H1 (cell line): ENCODE results near the gene CHST8. TPM values are rescaled to one million over a fixed set of nuclear protein-coding genes. Genes with fewer than 3 reads are reported as not detected.

Experiments used
- CTCF ChIA-PET: fragments of 300-600 bp; sonication (Branson Sonifier 250); formaldehyde crosslinking; loops from one replicate; lab custom pipeline; 2021; ENCODE audit not compliant: partially characterized antibody; lab: Charles Lee
- POLR2A ChIA-PET: fragments of 300-600 bp; sonication (Branson Sonifier 250); formaldehyde crosslinking; loops from one replicate; lab custom pipeline; 2021; ENCODE audit warnings: inconsistent platforms; ENCODE audit not compliant: partially characterized antibody; lab: Charles Lee
- DNase-seq, 2 experiments: peaks; one replicate each; pipeline versions ENCODE4 v3.0.0 to v3.0.0-alpha.2; 2010 to 2022; ENCODE audit warnings: low spot score in 2 of 2, low read depth in 1 of 2, mixed read lengths in 1 of 2
- FAIRE-seq: peaks from 2 replicates; lab custom pipeline; 2011; peaks lifted over from hg19 to GRCh38; lab: Jason Lieb, UNC
- H2AFZ ChIP-seq: 2 replicates; pipeline ENCODE4 v1.8.1; 2012; ENCODE audit warnings: low read length, inconsistent platforms
- H2AK5ac ChIP-seq: 2 replicates; pipeline ENCODE4 v1.6.1; 2013; ENCODE audit warnings: low read depth, low read length
- H2BK120ac ChIP-seq: replicated peaks from 2 replicates; pipeline ENCODE3; 2013; ENCODE audit warnings: low read depth, low read length, inconsistent platforms
- H2BK12ac ChIP-seq: 2 replicates; pipeline ENCODE4 v1.6.1; 2013; ENCODE audit warnings: low read depth, low read length
- H2BK15ac ChIP-seq: 2 replicates; pipeline ENCODE4 v1.6.1; 2013; ENCODE audit warnings: low read length
- H2BK20ac ChIP-seq: 2 replicates; pipeline ENCODE4 v1.6.1; 2013; ENCODE audit warnings: low read length
- H2BK5ac ChIP-seq: 2 replicates; pipeline ENCODE4 v1.6.1; 2013; ENCODE audit warnings: low read depth, low read length
- H3K14ac ChIP-seq: 2 replicates; pipeline ENCODE4 v1.6.1; 2013; ENCODE audit warnings: inconsistent platforms; ENCODE audit not compliant: insufficient read length
- H3K18ac ChIP-seq: 2 replicates; pipeline ENCODE4 v1.6.1; 2013; ENCODE audit warnings: low read length; ENCODE audit errors: extremely low read depth
- H3K23ac ChIP-seq: 2 replicates; pipeline ENCODE4 v1.6.1; 2013; ENCODE audit warnings: inconsistent platforms; ENCODE audit not compliant: insufficient read length
- H3K23me2 ChIP-seq: 2 replicates; pipeline ENCODE4 v1.6.1; 2013; ENCODE audit warnings: low read depth, low read length
- H3K27ac ChIP-seq: 2 replicates; pipeline ENCODE4 v1.6.1; 2011; ENCODE audit warnings: low read depth, low read length, inconsistent platforms
- H3K27me3 ChIP-seq, 4 experiments: replicated peaks in 1 of 4; 1 replicate in 1 of 4; 2 replicates in 3 of 4; pipeline versions ENCODE4 v1.6.1 to v1.8.1; 2011 to 2013; ENCODE audit warnings: low read length in 3 of 4, mild to moderate bottlenecking in 3 of 4, inconsistent platforms in 2 of 4, mixed read lengths in 2 of 4, moderate library complexity in 1 of 4; ENCODE audit not compliant: control insufficient read depth in 3 of 4, insufficient read depth in 3 of 4; ENCODE audit errors: extremely low read depth in 1 of 4
- H3K36me3 ChIP-seq, 4 experiments: 2 replicates each; pipeline versions ENCODE4 v1.6.1 to v1.8.1; 2011 to 2013; ENCODE audit warnings: mild to moderate bottlenecking in 4 of 4, low read length in 3 of 4, moderate library complexity in 2 of 4, control low read depth in 1 of 4, inconsistent platforms in 1 of 4; ENCODE audit not compliant: insufficient read depth in 4 of 4, control insufficient read depth in 2 of 4
- H3K4ac ChIP-seq: replicated peaks from 2 replicates; pipeline ENCODE3; 2013; ENCODE audit warnings: low read length, low read depth, mixed read lengths, inconsistent platforms; ENCODE audit not compliant: insufficient read length
- H3K4me1 ChIP-seq, 4 experiments: replicated peaks in 1 of 4; 1 replicate in 1 of 4; 2 replicates in 3 of 4; pipeline versions ENCODE4 v1.6.1 to v1.8.1; 2011 to 2013; ENCODE audit warnings: low read length in 3 of 4, inconsistent platforms in 2 of 4, mixed read lengths in 1 of 4; ENCODE audit not compliant: insufficient read depth in 4 of 4, control insufficient read depth in 3 of 4
- H3K4me2 ChIP-seq, 2 experiments: 2 replicates each; pipeline versions ENCODE4 v1.6.1 to v1.8.1; 2011 to 2013; ENCODE audit warnings: low read depth in 2 of 2, low read length in 2 of 2, control low read depth in 1 of 2, inconsistent platforms in 1 of 2, mild to moderate bottlenecking in 1 of 2; ENCODE audit not compliant: insufficient read depth in 1 of 2
- H3K4me3 ChIP-seq, 4 experiments: fragments of 200-600, 300-600 bp in 1 of 4; sonication (generic), shearing (Covaris generic), sonication (Bioruptor Twin) in 1 of 4; 2 replicates each; pipeline versions ENCODE4 v1.5.1 to v1.8.1; 2011 to 2016; ENCODE audit warnings: low read length in 4 of 4, low read depth in 3 of 4, control low read depth in 2 of 4, inconsistent platforms in 2 of 4, mild to moderate bottlenecking in 2 of 4, mixed read lengths in 1 of 4, moderate library complexity in 1 of 4; ENCODE audit not compliant: insufficient read depth in 2 of 4; ENCODE audit errors: extremely low read depth in 1 of 4
- H3K56ac ChIP-seq: replicated peaks from 2 replicates; pipeline ENCODE3; 2013; ENCODE audit warnings: low read depth, mild to moderate bottlenecking, mixed read lengths, low read length, inconsistent platforms; ENCODE audit not compliant: insufficient read length
- H3K79me1 ChIP-seq: 2 replicates; pipeline ENCODE4 v1.6.1; 2013; ENCODE audit warnings: low read depth, low read length, control low read depth
- H3K79me2 ChIP-seq, 2 experiments: 2 replicates each; pipeline versions ENCODE4 v1.6.1 to v1.8.1; 2012 to 2013; ENCODE audit warnings: low read length in 2 of 2, mild to moderate bottlenecking in 2 of 2, inconsistent platforms in 1 of 2; ENCODE audit not compliant: insufficient read depth in 2 of 2, control insufficient read depth in 1 of 2
- H3K9ac ChIP-seq, 4 experiments: replicated peaks in 1 of 4; 1 replicate in 1 of 4; 2 replicates in 3 of 4; pipeline versions ENCODE4 v1.6.1 to v1.8.1; 2011 to 2013; ENCODE audit warnings: low read depth in 3 of 4, low read length in 3 of 4, control low read depth in 2 of 4, mild to moderate bottlenecking in 2 of 4, moderate library complexity in 2 of 4, inconsistent platforms in 1 of 4; ENCODE audit errors: extremely low read depth in 1 of 4
- H3K9me3 ChIP-seq, 2 experiments: 2 replicates each; pipeline versions ENCODE4 v1.6.1 to v1.8.1; 2012 to 2013; ENCODE audit warnings: mild to moderate bottlenecking in 2 of 2, moderate library complexity in 2 of 2, control low read depth in 1 of 2, inconsistent platforms in 1 of 2, low read depth in 1 of 2, low read length in 1 of 2, mixed read lengths in 1 of 2; ENCODE audit not compliant: insufficient read depth in 2 of 2
- H4K20me1 ChIP-seq, 2 experiments: replicated peaks in 1 of 2; 2 replicates each; pipeline versions ENCODE3 to v1.8.1; 2011 to 2013; ENCODE audit warnings: inconsistent platforms in 2 of 2, low read length in 2 of 2, mild to moderate bottlenecking in 1 of 2; ENCODE audit not compliant: insufficient read depth in 2 of 2, control insufficient read depth in 1 of 2
- H4K5ac ChIP-seq: 2 replicates; pipeline ENCODE4 v1.6.1; 2013; ENCODE audit warnings: low read length, low read depth, mixed read lengths, inconsistent platforms; ENCODE audit not compliant: insufficient read length
- H4K8ac ChIP-seq: 2 replicates; pipeline ENCODE4 v1.8.0; 2013; ENCODE audit warnings: mild to moderate bottlenecking, moderate library complexity, low read length, inconsistent platforms; ENCODE audit not compliant: insufficient read depth; ENCODE audit errors: extremely low read depth
- H4K91ac ChIP-seq: replicated peaks from 2 replicates; pipeline ENCODE3; 2013; ENCODE audit warnings: low read length, mixed read lengths, inconsistent platforms; ENCODE audit not compliant: insufficient read length
- BACH1 ChIP-seq: IDR thresholded peaks from 2 replicates; pipeline ENCODE4 v1.6.1; 2012; ENCODE audit warnings: low read length, improper control_type of control experiment
- CBX8 ChIP-seq: fragments of 300-800, 300-1000 bp; sonication (generic); IDR thresholded peaks from 2 replicates; pipeline ENCODE4 v1.7.1; 2016; ENCODE audit warnings: low read depth, low read length, borderline replicate concordance
- POLR2A ChIP-seq, 2 experiments: IDR thresholded peaks; 1 replicate in 1 of 2; 2 replicates in 1 of 2; pipeline ENCODE4 v1.6.1; 2011; ENCODE audit warnings: low read depth in 2 of 2, low read length in 2 of 2, mild to moderate bottlenecking in 2 of 2; ENCODE audit errors: control extremely low read depth in 1 of 2
- SAP30 ChIP-seq: fragments of 300-600 bp; sonication (generic); IDR thresholded peaks from 2 replicates; pipeline ENCODE4 v1.7.1; 2012; ENCODE audit warnings: low read length, moderate library complexity, mild to moderate bottlenecking, inconsistent platforms; ENCODE audit not compliant: insufficient read depth, insufficient replicate concordance
- SIN3A ChIP-seq, 2 experiments: IDR thresholded peaks in 1 of 2; conservative IDR thresholded peaks in 1 of 2; 2 replicates each; pipeline ENCODE4 v1.6.1; 2011 to 2012; ENCODE audit warnings: low read length in 2 of 2, improper control_type of control experiment in 1 of 2, low read depth in 1 of 2, mild to moderate bottlenecking in 1 of 2
- SP2 ChIP-seq: IDR thresholded peaks from 2 replicates; pipeline ENCODE4 v1.6.1; 2012; ENCODE audit warnings: mild to moderate bottlenecking, low read length, inconsistent platforms
- WGBS, 2 experiments: shearing (Covaris generic) in 1 of 2; methylation state at CpG; one replicate each; pipeline versions ENCODE4 v1.1.6 to v1.1.7; 2013 to 2015; ENCODE audit warnings: low lambda C conversion rate in 2 of 2, mixed read lengths in 2 of 2, inconsistent platforms in 1 of 2, low coverage in 1 of 2, missing lambda C conversion rate in 1 of 2; ENCODE audit not compliant: insufficient replicate concordance in 2 of 2, insufficient coverage in 1 of 2, insufficient read length in 1 of 2; ENCODE audit errors: extremely low coverage in 1 of 2, missing lambda C conversion rate in 1 of 2; 5-methylcytosine and 5-hydroxymethylcytosine counted together
- polyA plus RNA-seq, 7 experiments: library from polyadenylated mRNA; depleted of rRNA in 3 of 7; stranded (reverse) in 5 of 7; unstranded in 2 of 7; fragments of >200 nt in 5 of 7; fragments of 200-250 nt in 2 of 7; gene quantifications; 1 replicate in 5 of 7; 2 replicates in 1 of 7; 4 replicates in 1 of 7; pipeline versions ENCODE4 v1.2.1 to v1.2.3, GENCODE V29; 2011 to 2013; ENCODE audit warnings: missing spikeins in 2 of 7, mixed read lengths in 2 of 7
- total RNA-seq: library from RNA; stranded (reverse); fragmentation: NEBNext Ultra II Directional; extraction: Animal tissue kit (Norgen Biotek cat#: 25700); gene quantifications from 2 replicates; pipeline ENCODE4 v1.2.1, GENCODE V29; 2021
- TF ChIP-seq, protein P1 (sequence below): IDR thresholded peaks from 2 replicates; pipeline ENCODE4 v1.6.1; 2012; ENCODE audit warnings: inconsistent platforms
- TF ChIP-seq, protein P2 (sequence below), 3 experiments: IDR thresholded peaks; 1 replicate in 2 of 3; 2 replicates in 1 of 3; pipeline versions ENCODE4 v1.5.1 to v1.6.1; 2011; ENCODE audit warnings: low read length in 3 of 3, mild to moderate bottlenecking in 3 of 3, inconsistent platforms in 2 of 3, low read depth in 1 of 3, moderate library complexity in 1 of 3; ENCODE audit not compliant: insufficient read depth in 1 of 3; ENCODE audit errors: control extremely low read depth in 1 of 3
- TF ChIP-seq, protein P3 (sequence below): IDR thresholded peaks from 2 replicates; pipeline ENCODE4 v1.6.1; 2011; ENCODE audit warnings: low read depth, mild to moderate bottlenecking, low read length; ENCODE audit not compliant: insufficient read depth

The CHST8 gene
- total and polyA plus RNA-seq, 2 of the 8 experiments (the other 6 are each of a cell fraction or from before 2014, with no cell fraction given), result 10.8 to 28.2 TPM

DNA sequence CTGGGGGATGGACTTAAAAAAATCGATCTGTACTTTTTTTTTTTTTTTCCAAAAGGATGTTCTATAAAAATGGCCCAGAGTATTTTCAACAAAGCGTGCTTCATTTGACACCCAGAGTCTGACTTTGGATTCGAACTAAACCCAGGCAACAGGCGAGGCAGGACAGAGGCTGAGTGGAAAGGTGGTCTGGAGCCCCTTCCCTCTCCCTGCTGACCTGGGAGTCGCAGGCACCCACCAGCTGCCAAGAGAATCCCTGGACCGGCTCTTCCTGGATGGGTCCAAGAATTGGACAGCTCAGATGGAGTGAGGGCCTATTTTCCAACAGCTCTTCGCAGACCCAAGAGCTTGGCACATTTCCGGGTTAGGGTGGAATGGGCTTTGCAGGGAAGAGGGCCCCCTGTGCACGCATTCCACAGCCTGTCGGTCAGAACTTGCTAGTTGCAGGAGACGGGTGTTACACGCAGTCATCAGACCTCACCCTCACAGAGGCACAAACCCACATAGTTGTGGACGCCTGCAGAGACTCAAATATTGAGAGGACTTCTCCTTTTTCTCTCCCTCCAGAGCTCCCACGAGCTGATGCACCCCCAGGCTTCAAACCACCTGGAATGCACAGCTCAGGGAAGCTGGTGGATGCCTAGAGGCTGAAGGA lies 190.1 kb downstream of the CHST8 start:
- no peak overlapping the region for H2AFZ ChIP-seq
- H2AK5ac ChIP-seq, result no peak overlapping the region
- DNase-seq, result no peak
- no peak overlapping the region for H3K27ac ChIP-seq
- 85% methylated on average over 11 of the region's 14 CpGs; no CpG with 5 or more reads in 1 of the 2 experiments for whole genome bisulfite sequencing, 2 experiments
- no peaks in the 10 kb centered on the region for H3K79me2 ChIP-seq
- no peak overlapping the region for H2BK15ac ChIP-seq
- peaks cover 4 to 24% (median 11%) of the 10 kb centered on the region in 4 experiments; a peak in 6 of 8 replicates for H3K36me3 ChIP-seq
- no peaks in the 10 kb centered on the region for H3K9me3 ChIP-seq
- no peak overlapping the region for H3K56ac ChIP-seq
- no peak overlapping the region for H3K18ac ChIP-seq
- H3K4me3 ChIP-seq, result no peak overlapping the region
- no peak overlapping the region for H3K4me2 ChIP-seq
- POLR2A ChIA-PET, result interaction anchor here (0.9 to 2.8 kb wide), 2 partner anchors 8 to 14 kb away, joined by 3 to 9 read pairs; no protein-coding TSS in a partner anchor
- H3K23me2 ChIP-seq, result no peaks in the 10 kb centered on the region
- H4K91ac ChIP-seq, result no peak overlapping the region
- no peak overlapping the region for H3K23ac ChIP-seq
- no peaks in the 10 kb centered on the region; the same call in 1 of the 2 replicates for H3K79me1 ChIP-seq
- FAIRE-seq, result no peak
- no peak overlapping the region; the same call in 1 of the 2 replicates for H2BK5ac ChIP-seq
- no peak overlapping the region for H3K9ac ChIP-seq
- H4K20me1 ChIP-seq, result peaks cover 1 to 7% of the 10 kb centered on the region in 2 experiments
- no peak overlapping the region for H3K14ac ChIP-seq
- H2BK120ac ChIP-seq, result no peak overlapping the region
- H3K4ac ChIP-seq, result no peak overlapping the region
- H2BK20ac ChIP-seq, result no peak overlapping the region
- no peaks in the 10 kb centered on the region for H3K27me3 ChIP-seq
- H4K5ac ChIP-seq, result no peak overlapping the region
- CTCF ChIA-PET, result interaction anchor here (0.5 to 1.3 kb wide), 6 partner anchors 9 to 199 kb away, joined by 3 to 4 read pairs (median 4); no protein-coding TSS in a partner anchor
- H2BK12ac ChIP-seq, result no peak overlapping the region
- no peak overlapping the region for H4K8ac ChIP-seq
- H3K4me1 ChIP-seq, result no peaks in the 10 kb centered on the region; a peak in 1 of 7 replicates
- TF ChIP-seq SAP30, result no peak
- no peak for TF ChIP-seq SP2
- TF ChIP-seq, protein P1, sequence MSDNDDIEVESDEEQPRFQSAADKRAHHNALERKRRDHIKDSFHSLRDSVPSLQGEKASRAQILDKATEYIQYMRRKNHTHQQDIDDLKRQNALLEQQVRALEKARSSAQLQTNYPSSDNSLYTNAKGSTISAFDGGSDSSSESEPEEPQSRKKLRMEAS, result no peak
- TF ChIP-seq BACH1, result no peak
- TF ChIP-seq, protein P2, sequence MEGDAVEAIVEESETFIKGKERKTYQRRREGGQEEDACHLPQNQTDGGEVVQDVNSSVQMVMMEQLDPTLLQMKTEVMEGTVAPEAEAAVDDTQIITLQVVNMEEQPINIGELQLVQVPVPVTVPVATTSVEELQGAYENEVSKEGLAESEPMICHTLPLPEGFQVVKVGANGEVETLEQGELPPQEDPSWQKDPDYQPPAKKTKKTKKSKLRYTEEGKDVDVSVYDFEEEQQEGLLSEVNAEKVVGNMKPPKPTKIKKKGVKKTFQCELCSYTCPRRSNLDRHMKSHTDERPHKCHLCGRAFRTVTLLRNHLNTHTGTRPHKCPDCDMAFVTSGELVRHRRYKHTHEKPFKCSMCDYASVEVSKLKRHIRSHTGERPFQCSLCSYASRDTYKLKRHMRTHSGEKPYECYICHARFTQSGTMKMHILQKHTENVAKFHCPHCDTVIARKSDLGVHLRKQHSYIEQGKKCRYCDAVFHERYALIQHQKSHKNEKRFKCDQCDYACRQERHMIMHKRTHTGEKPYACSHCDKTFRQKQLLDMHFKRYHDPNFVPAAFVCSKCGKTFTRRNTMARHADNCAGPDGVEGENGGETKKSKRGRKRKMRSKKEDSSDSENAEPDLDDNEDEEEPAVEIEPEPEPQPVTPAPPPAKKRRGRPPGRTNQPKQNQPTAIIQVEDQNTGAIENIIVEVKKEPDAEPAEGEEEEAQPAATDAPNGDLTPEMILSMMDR (IDR thresholded peaks at IDR 0.05; ENCODE audit: control extremely low read depth in 1 of 3, insufficient read depth in 1 of 3, low read depth in 1 of 3, low read length in 3 of 3), result no peak
- TF ChIP-seq, protein P3, sequence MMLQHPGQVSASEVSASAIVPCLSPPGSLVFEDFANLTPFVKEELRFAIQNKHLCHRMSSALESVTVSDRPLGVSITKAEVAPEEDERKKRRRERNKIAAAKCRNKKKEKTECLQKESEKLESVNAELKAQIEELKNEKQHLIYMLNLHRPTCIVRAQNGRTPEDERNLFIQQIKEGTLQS, result no peak
- TF ChIP-seq SIN3A (conservative IDR thresholded peaks at IDR 0.05 in 1 of 2, IDR thresholded peaks at IDR 0.05 in 1 of 2; ENCODE audit: low read depth in 1 of 2, low read length in 2 of 2), result no peak
- TF ChIP-seq POLR2A (IDR thresholded peaks at IDR 0.05; ENCODE audit: control extremely low read depth in 1 of 2, low read depth in 2 of 2, low read length in 2 of 2), result no peak
- TF ChIP-seq CBX8, result no peak
